Measurements from ENCODE around the gene DOC2A. TPM values are rescaled to one million over a fixed set of nuclear protein-coding genes. Genes with fewer than 3 reads are reported as not detected.

DOC2A gene
- total RNA-seq, 2 donors from 2014 or later: 6.2 to 9.9 TPM

- Histone ChIP-seq H3K9ac (ENCODE audit: extremely low read depth, low read length, poor library complexity, severe bottlenecking) (no peak overlapping the region), H3K4me3 (ENCODE audit: low read length) (no peak overlapping the region), H3K27me3 (ENCODE audit: control insufficient read depth, insufficient read depth, low read length, poor library complexity, severe bottlenecking) (no peaks in the 10 kb centered on the region), H3K4me1 (ENCODE audit: control insufficient read depth, insufficient read depth, low read length) (no peaks in the 10 kb centered on the region), H3K9me3 (ENCODE audit: control insufficient read depth, low read length) (no peaks in the 10 kb centered on the region), H3K27ac (ENCODE audit: low read depth, low read length) (no peak overlapping the region), H3K36me3 (ENCODE audit: control insufficient read depth, insufficient read depth, low read length) (peaks cover 46% of the 10 kb centered on the region)
- H3K4me3 Mint-ChIP-seq: no peak overlapping the region
- peaks cover 7% of the 10 kb centered on the region for H3K4me1 Mint-ChIP-seq
- no peak for TF ChIP-seq CTCF (conservative IDR thresholded peaks at IDR 0.05)
- DNase-seq: no peak
- peaks cover 37% of the 10 kb centered on the region for H3K36me3 Mint-ChIP-seq (ENCODE audit: low read depth)
- WGBS, 2 experiments (ENCODE audit: insufficient coverage in 1 of 2, insufficient read length in 1 of 2): 83% methylated on average over 5 to 7 of the region's 7 CpGs
- H3K27ac Mint-ChIP-seq: no peak overlapping the region
- no peaks in the 10 kb centered on the region for H3K9me3 Mint-ChIP-seq
- H3K27me3 Mint-ChIP-seq (ENCODE audit: insufficient read depth): no peaks in the 10 kb centered on the region
Measured at GRCh38 chr16:29992344-29992967, 18.4 kb downstream of the DOC2A start.

- Mint-ChIP-seq H3K27me3 (ENCODE audit: insufficient read depth) (no peaks in the 10 kb centered on the region), H3K4me3 (no peak overlapping the region), H3K9me3 (no peaks in the 10 kb centered on the region), H3K36me3 (ENCODE audit: low read depth) (peaks cover 33% of the 10 kb centered on the region), H3K27ac (no peak overlapping the region), H3K4me1 (peaks cover 7% of the 10 kb centered on the region)
- no peak for TF ChIP-seq CTCF (conservative IDR thresholded peaks at IDR 0.05)
- Histone ChIP-seq H3K4me1 (ENCODE audit: control insufficient read depth, insufficient read depth, low read length) (no peaks in the 10 kb centered on the region), H3K27me3 (ENCODE audit: control insufficient read depth, insufficient read depth, low read length, poor library complexity, severe bottlenecking) (no peaks in the 10 kb centered on the region), H3K36me3 (ENCODE audit: control insufficient read depth, insufficient read depth, low read length) (peaks cover 49% of the 10 kb centered on the region), H3K27ac (ENCODE audit: low read depth, low read length) (no peak overlapping the region), H3K4me3 (ENCODE audit: low read length) (no peak overlapping the region), H3K9me3 (ENCODE audit: control insufficient read depth, low read length) (no peaks in the 10 kb centered on the region), H3K9ac (ENCODE audit: extremely low read depth, low read length, poor library complexity, severe bottlenecking) (no peak overlapping the region)
- 95 to 100% methylated on average over 1 to 4 of the region's 5 CpGs for WGBS, 2 experiments (ENCODE audit: insufficient coverage in 1 of 2, insufficient read length in 1 of 2)
- no peak for DNase-seq
Measured at GRCh38 chr16:29991571-29991904, 19.3 kb downstream of the DOC2A start.

GRCh38 chr16:29990883-29991570 lies 19.8 kb downstream of the DOC2A start:
- no peaks in the 10 kb centered on the region for H3K27me3 Mint-ChIP-seq (ENCODE audit: insufficient read depth)
- Histone ChIP-seq H3K4me3 (ENCODE audit: low read length) (no peak overlapping the region), H3K27ac (ENCODE audit: low read depth, low read length) (no peak overlapping the region), H3K36me3 (ENCODE audit: control insufficient read depth, insufficient read depth, low read length) (peaks cover 54% of the 10 kb centered on the region), H3K9me3 (ENCODE audit: control insufficient read depth, low read length) (no peaks in the 10 kb centered on the region), H3K27me3 (ENCODE audit: control insufficient read depth, insufficient read depth, low read length, poor library complexity, severe bottlenecking) (no peaks in the 10 kb centered on the region), H3K9ac (ENCODE audit: extremely low read depth, low read length, poor library complexity, severe bottlenecking) (no peak overlapping the region), H3K4me1 (ENCODE audit: control insufficient read depth, insufficient read depth, low read length) (no peaks in the 10 kb centered on the region)
- no peaks in the 10 kb centered on the region for H3K9me3 Mint-ChIP-seq
- no peak overlapping the region for H3K27ac Mint-ChIP-seq
- peaks cover 38% of the 10 kb centered on the region for H3K36me3 Mint-ChIP-seq (ENCODE audit: low read depth)
- 96 to 97% methylated on average over 14 to 35 of the region's 35 CpGs for WGBS, 2 experiments (ENCODE audit: insufficient coverage in 1 of 2, insufficient read length in 1 of 2)
- no peak overlapping the region for H3K4me3 Mint-ChIP-seq
- no peak for DNase-seq
- H3K4me1 Mint-ChIP-seq: peaks cover 7% of the 10 kb centered on the region
- no peak for TF ChIP-seq CTCF (conservative IDR thresholded peaks at IDR 0.05)

All from endodermal cell (in vitro differentiated cells).